T1000 (cell line): ENCODE data around the gene DLG1.

Source experiments
- DNase-seq: peaks from one replicate; lab custom pipeline; 2025; ENCODE audit warnings: mixed read lengths; lab: John Stamatoyannopoulos, UW

DLG1 gene

GRCh38 chr3:197171481-197172067, 126.8 kb downstream of the DLG1 start:
- DNase-seq = no peak

GRCh38 chr3:197169028-197169427, 129.4 kb downstream of the DLG1 start:
- DNase-seq = no peak

GRCh38 chr3:197168606-197169005, 129.8 kb downstream of the DLG1 start:
- no peak for DNase-seq

- no peak for DNase-seq
These were observed 130.3 kb downstream of the DLG1 start for GRCh38 chr3:197168063-197168462.

- DNase-seq = no peak
These were observed 130.9 kb downstream of the DLG1 start for GRCh38 chr3:197167549-197167948.

- DNase-seq = no peak
These were observed 132.5 kb downstream of the DLG1 start for GRCh38 chr3:197165890-197166289.

GRCh38 chr3:197155046-197155445, 143.4 kb downstream of the DLG1 start:
- DNase-seq = no peak

- no peak for DNase-seq
These were observed 146.8 kb downstream of the DLG1 start for GRCh38 chr3:197151580-197151979.

GRCh38 chr3:197149528-197149927, 148.9 kb downstream of the DLG1 start:
- DNase-seq = no peak

GRCh38 chr3:197144188-197144587, 154.2 kb downstream of the DLG1 start:
- no peak for DNase-seq

- no peak for DNase-seq
These were observed 158.8 kb downstream of the DLG1 start for GRCh38 chr3:197139586-197139985.

GRCh38 chr3:197137751-197138150, 160.7 kb downstream of the DLG1 start:
- no peak for DNase-seq

GRCh38 chr3:197136744-197137143, 161.7 kb downstream of the DLG1 start:
- DNase-seq = no peak

- DNase-seq = no peak
These were observed 163.2 kb downstream of the DLG1 start for GRCh38 chr3:197135212-197135611.

- DNase-seq = no peak
These were observed 165.4 kb downstream of the DLG1 start for GRCh38 chr3:197132916-197133530.

- DNase-seq = no peak
These were observed 172.8 kb downstream of the DLG1 start for GRCh38 chr3:197125636-197126035.

- no peak for DNase-seq
These were observed 173.7 kb downstream of the DLG1 start for GRCh38 chr3:197124713-197125112.

- no peak for DNase-seq
These were observed 176.0 kb downstream of the DLG1 start for GRCh38 chr3:197122394-197122793.

- no peak for DNase-seq
These were observed 181.3 kb downstream of the DLG1 start for GRCh38 chr3:197117114-197117513.

GRCh38 chr3:197114007-197114406, 184.4 kb downstream of the DLG1 start:
- no peak for DNase-seq

- no peak for DNase-seq
These were observed 186.7 kb downstream of the DLG1 start for GRCh38 chr3:197111685-197112084.

GRCh38 chr3:197105786-197106185, 192.6 kb downstream of the DLG1 start:
- DNase-seq = no peak

- DNase-seq = no peak
These were observed 193.7 kb downstream of the DLG1 start for GRCh38 chr3:197104738-197105137.

- DNase-seq = no peak
These were observed 194.6 kb downstream of the DLG1 start for GRCh38 chr3:197103766-197104165.
